ENCODE results near the gene FOXJ1. TPM values are rescaled to one million over a fixed set of nuclear protein-coding genes. Genes with fewer than 3 reads are reported as not detected.

Gene FOXJ1
- total RNA-seq, 2 donors from 2014 or later: 0.46 to 0.56 TPM

- Mint-ChIP-seq H3K27ac (peak overlapping the region in 1 of 2 donors; percentile 59), H3K36me3 (no peaks in the 10 kb centered on the region), H3K9me3 (no peaks in the 10 kb centered on the region)
- ATAC-seq (no peak), DNase-seq (ENCODE audit: low spot score in 2 of 2) (no peak)
Observed at GRCh38 chr17:76137351-76138233, 3.5 kb downstream of the FOXJ1 start.

- Mint-ChIP-seq H3K9me3 (no peaks in the 10 kb centered on the region), H3K36me3 (no peaks in the 10 kb centered on the region), H3K27ac (peak overlapping the region; percentile 17 to 59)
- DNase-seq (ENCODE audit: low spot score in 2 of 2) (no peak), ATAC-seq (no peak)
Observed at GRCh38 chr17:76137001-76137350, 4.1 kb downstream of the FOXJ1 start.

GRCh38 chr17:76136276-76137000 lies 4.6 kb downstream of the FOXJ1 start:
- Mint-ChIP-seq H3K9me3 (no peaks in the 10 kb centered on the region), H3K27ac (peak overlapping the region; percentile 17 to 59), H3K36me3 (no peaks in the 10 kb centered on the region)
- DNase-seq (ENCODE audit: low spot score in 2 of 2) (no peak), ATAC-seq (no peak)

- Mint-ChIP-seq H3K27ac (peak overlapping the region in 1 of 2 donors; percentile 63), H3K9me3 (no peaks in the 10 kb centered on the region), H3K36me3 (no peaks in the 10 kb centered on the region)
- ATAC-seq (no peak), DNase-seq (ENCODE audit: low spot score in 2 of 2) (no peak)
Observed at GRCh38 chr17:76135810-76136188, 5.2 kb downstream of the FOXJ1 start.

GRCh38 chr17:76134911-76135809 lies 5.9 kb downstream of the FOXJ1 start:
- Mint-ChIP-seq H3K9me3 (no peaks in the 10 kb centered on the region), H3K36me3 (no peaks in the 10 kb centered on the region), H3K27ac (peak overlapping the region in 1 of 2 donors; percentile 63)
- no peak for ATAC-seq
- no peak for DNase-seq (ENCODE audit: low spot score in 2 of 2)

- Mint-ChIP-seq H3K9me3 (no peaks in the 10 kb centered on the region), H3K36me3 (no peaks in the 10 kb centered on the region), H3K27ac (peak overlapping the region in 1 of 2 donors; percentile 8)
- ATAC-seq (no peak), DNase-seq (ENCODE audit: low spot score in 2 of 2) (no peak)
Observed at GRCh38 chr17:76132574-76133338, 8.3 kb downstream of the FOXJ1 start.

- peak overlapping the region in 1 of 2 donors; percentile 4 for H3K27ac Mint-ChIP-seq
- ATAC-seq: no peak
Observed at GRCh38 chr17:76131692-76132573, 9.1 kb downstream of the FOXJ1 start.

GRCh38 chr17:76131051-76131691 lies 9.9 kb downstream of the FOXJ1 start:
- H3K36me3 Mint-ChIP-seq: no peaks in the 10 kb centered on the region
- peak overlapping the region in 1 of 2 donors; percentile 4 for H3K27ac Mint-ChIP-seq
- no peak for ATAC-seq
- H3K9me3 Mint-ChIP-seq: no peaks in the 10 kb centered on the region
- no peak for DNase-seq (ENCODE audit: low spot score in 2 of 2)

More at GRCh38 chr17:76131692-76132573, 9.1 kb downstream of the FOXJ1 start:
- no peaks in the 10 kb centered on the region for H3K36me3 Mint-ChIP-seq
- H3K9me3 Mint-ChIP-seq: no peaks in the 10 kb centered on the region
- DNase-seq (ENCODE audit: low spot score in 2 of 2): no peak

- no peak for ATAC-seq
- DNase-seq (ENCODE audit: low spot score in 2 of 2): no peak
- Mint-ChIP-seq H3K9me3 (no peaks in the 10 kb centered on the region), H3K27ac (peak overlapping the region in 1 of 2 donors; percentile 4), H3K36me3 (no peaks in the 10 kb centered on the region)
Observed at GRCh38 chr17:76130473-76130872, 10.6 kb downstream of the FOXJ1 start.

GRCh38 chr17:76125922-76126321 lies 15.1 kb downstream of the FOXJ1 start:
- H3K27ac Mint-ChIP-seq: no peak overlapping the region
- H3K9me3 Mint-ChIP-seq: no peaks in the 10 kb centered on the region
- DNase-seq (ENCODE audit: low spot score in 2 of 2): no peak
- ATAC-seq: no peak
- H3K36me3 Mint-ChIP-seq: no peaks in the 10 kb centered on the region

- no peak overlapping the region for H3K27ac Mint-ChIP-seq
- H3K36me3 Mint-ChIP-seq: no peaks in the 10 kb centered on the region
- DNase-seq (ENCODE audit: low spot score in 2 of 2): no peak
- no peaks in the 10 kb centered on the region for H3K9me3 Mint-ChIP-seq
- no peak for ATAC-seq
Observed at GRCh38 chr17:76125391-76125675, 15.7 kb downstream of the FOXJ1 start.

- H3K36me3 Mint-ChIP-seq: no peaks in the 10 kb centered on the region
- H3K27ac Mint-ChIP-seq: peak overlapping the region in 1 of 2 donors; percentile 71
- no peaks in the 10 kb centered on the region for H3K9me3 Mint-ChIP-seq
- DNase-seq (ENCODE audit: low spot score in 2 of 2) (no peak), ATAC-seq (no peak)
Observed at GRCh38 chr17:76124582-76125390, 16.3 kb downstream of the FOXJ1 start.

GRCh38 chr17:76123749-76124581 lies 17.1 kb downstream of the FOXJ1 start:
- ATAC-seq: no peak
- DNase-seq (ENCODE audit: low spot score in 2 of 2): no peak
- no peaks in the 10 kb centered on the region for H3K9me3 Mint-ChIP-seq
- peak overlapping the region in 1 of 2 donors; percentile 79 for H3K27ac Mint-ChIP-seq
- H3K36me3 Mint-ChIP-seq: no peaks in the 10 kb centered on the region

GRCh38 chr17:76123191-76123499 lies 17.9 kb downstream of the FOXJ1 start:
- no peak for ATAC-seq
- H3K27ac Mint-ChIP-seq: peak overlapping the region; percentile 29 to 79
- DNase-seq (ENCODE audit: low spot score in 2 of 2): no peak
- no peaks in the 10 kb centered on the region for H3K36me3 Mint-ChIP-seq
- no peaks in the 10 kb centered on the region for H3K9me3 Mint-ChIP-seq
